Stimulated activated naive CD4-positive, alpha-beta T cell (primary cell): ENCODE data around the gene NPIPB13.
"Not testable (repeated sequence)": the region's sequence is repeated elsewhere in the genome, so short reads cannot be mapped to it uniquely, and the experiment has no call there.

ENCODE experiments used
- DNase-seq, 6 experiments: peaks; one replicate each; lab custom pipeline; 2025; lab: John Stamatoyannopoulos, UW

The NPIPB13 gene

DNA sequence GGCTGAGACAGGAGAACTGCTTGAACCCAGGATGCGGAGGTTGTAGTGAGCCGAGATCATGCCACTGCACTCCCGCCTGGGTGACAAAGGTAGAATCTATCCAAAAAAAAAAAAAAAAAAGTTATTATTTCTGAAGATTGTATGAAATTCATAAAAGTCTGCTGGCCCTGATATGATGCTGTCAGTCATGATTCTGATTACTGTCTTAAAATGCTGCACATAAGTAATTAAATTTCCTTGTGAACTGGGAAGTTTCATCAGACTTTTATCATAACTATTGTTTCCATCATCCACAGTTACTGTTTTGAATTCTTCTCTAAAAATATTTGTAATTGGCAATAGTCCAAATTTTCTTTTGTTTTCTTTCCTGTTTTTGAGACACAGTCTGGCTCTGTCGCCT lies at the start of gene NPIPB13:
Gene NPIPB13 (minus strand): TSS at position 101 of the 400 bp plus-strand sequence. CDS start 2,906 bp downstream, outside the sequence.
- DNase-seq, result not testable (repeated sequence)

DNA sequence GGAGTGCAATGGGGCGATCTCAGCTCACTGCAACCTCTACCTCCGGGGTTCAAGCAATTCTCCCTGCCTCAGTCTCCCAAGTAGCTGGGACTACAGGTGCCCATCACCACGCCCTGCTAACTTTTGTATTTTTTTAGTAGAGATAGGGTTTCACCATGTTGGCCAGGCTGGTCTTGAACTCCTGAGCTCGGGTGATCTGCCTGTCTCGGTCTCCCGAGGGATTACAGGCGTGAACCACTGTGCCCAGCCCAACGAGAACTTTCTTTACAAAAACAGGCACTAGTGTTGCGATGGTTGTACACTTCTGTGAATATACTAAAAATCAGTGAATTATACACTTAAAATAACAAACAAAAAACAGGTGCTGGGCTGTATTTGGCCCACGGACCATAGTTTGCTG lies 34.1 kb upstream of the NPIPB13 start:
- DNase-seq, result not testable (repeated sequence)

DNA sequence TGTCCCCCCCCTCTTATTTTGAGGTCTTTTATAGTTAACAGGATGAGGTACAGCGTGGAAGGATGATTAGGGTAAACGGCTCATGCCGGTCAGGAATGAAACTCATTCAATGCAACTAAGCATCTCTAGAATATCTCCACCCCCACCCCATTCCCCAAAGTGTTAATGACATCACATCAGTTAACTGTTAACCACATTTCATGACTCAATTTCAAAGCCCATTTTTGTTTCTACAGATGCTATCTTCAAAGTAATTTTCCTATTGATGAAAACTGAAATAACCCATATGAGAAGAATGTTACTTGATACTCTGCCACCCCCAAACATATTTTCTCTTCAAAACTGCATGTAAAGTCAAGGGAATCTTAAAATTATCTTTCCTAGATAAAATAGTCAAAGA lies 30.2 kb upstream of the NPIPB13 start:
- not testable (repeated sequence) for DNase-seq

DNA sequence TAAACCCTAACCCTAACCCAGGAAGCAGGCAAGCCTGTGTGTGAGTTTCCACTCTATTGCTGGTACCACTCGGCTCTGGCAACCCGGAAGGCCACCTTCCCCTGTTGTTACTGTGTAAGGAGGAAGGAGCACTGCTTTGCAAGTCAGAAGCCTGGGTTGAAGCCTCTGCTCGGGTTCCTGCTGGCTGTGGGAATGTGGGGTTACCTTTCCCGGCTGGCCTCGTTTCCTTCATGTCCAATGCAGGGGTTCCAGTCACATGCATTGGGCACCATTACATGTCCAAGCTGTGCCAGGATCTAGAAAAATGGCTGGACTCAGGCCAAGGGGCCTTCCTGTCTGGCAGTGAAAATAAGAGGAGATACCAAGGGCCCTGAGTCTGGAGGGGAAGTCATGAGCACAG lies 31.2 kb downstream of the NPIPB13 start:
- DNase-seq, result not testable (repeated sequence)

DNA sequence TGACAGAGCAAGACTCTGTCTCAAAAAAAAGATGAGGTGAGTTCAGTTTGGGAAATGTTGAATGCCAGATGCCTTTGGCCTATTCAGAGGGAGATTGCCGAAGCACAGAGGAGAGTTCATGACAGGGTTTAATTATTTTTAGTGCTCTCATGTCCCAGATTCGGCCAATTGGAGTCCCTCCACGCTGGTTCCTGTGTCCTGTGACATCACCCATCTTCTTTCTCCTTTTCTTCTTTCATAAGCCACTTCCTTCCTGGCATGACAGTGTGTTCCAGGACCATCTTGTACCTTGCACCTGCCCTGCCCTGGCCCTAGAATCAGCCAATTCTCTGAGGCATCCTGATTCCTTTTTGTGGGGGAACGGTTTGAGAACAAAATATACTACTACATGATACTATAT lies 36.9 kb downstream of the NPIPB13 start:
- not testable (repeated sequence) for DNase-seq

DNA sequence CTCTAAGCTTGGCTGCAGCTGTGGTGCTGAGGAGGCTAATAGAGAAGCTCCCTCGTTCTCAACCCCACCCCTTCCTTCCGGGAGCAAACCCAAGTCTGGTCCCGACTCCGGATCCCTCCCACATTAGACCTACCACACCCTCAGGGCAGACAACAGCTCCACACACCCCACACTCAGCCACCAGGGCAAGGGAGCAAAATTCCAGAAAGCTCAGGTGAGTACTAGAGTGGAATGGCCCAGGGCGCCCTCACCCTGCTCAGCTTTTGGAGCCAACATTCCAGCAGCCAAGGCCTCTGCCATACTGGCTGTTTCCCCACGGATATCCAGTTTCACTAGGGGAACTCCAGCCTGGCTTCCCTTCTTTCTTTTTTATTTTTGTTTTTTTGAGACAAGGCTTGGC lies 39.2 kb downstream of the NPIPB13 start:
- DNase-seq, result not testable (repeated sequence)

DNA sequence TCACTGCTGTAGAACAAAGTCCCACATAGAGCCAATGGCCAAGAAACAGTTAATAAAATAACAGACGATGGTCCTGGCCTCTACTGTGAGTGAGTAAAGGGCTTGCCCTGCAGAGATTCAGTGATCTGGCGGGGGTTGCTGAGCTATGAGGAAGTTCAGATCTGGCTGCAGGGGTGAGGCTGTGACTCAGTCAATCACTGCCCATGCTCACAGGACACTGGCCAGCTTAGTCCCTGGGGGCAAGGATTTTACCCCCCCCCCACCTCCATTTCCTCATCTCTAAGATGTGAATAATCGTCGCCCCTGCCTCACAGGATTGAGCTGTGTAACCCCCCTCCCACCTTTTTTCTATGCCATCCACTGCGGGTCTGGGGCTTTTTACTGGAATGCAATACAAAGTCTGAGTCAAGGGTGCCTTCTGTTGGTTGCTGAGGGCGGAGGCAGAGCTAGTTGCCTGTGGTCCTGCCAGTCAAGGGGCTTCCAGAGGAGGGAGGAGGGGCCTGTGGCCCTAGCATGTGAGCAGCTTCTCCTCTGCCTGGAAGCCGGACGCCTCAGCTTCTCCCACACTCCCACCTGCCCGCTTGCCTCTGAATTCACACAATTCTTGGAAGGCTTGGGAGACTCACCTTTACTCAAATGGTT lies 41.1 kb downstream of the NPIPB13 start:
- DNase-seq, result not testable (repeated sequence)

DNA sequence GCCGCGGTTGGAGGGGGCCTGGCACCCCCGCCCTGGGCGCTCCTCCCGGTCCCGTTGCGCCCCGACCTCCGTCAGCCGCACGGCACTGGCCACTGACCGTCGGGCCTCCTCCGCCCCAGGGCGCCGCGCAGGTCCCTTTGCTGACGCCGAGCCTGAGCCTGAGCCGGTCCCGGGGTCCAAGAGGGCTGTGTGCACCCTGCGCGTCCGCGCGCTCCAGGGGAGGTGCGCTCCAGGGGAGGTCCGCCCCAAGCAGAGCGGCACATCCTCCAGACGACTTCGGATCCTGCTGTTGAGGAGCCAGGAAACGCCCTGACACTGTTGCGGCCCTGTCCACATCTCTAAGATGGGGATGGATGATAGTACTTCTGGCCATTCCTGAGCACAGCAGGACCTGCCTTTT lies 42.0 kb downstream of the NPIPB13 start:
- not testable (repeated sequence) for DNase-seq

DNA sequence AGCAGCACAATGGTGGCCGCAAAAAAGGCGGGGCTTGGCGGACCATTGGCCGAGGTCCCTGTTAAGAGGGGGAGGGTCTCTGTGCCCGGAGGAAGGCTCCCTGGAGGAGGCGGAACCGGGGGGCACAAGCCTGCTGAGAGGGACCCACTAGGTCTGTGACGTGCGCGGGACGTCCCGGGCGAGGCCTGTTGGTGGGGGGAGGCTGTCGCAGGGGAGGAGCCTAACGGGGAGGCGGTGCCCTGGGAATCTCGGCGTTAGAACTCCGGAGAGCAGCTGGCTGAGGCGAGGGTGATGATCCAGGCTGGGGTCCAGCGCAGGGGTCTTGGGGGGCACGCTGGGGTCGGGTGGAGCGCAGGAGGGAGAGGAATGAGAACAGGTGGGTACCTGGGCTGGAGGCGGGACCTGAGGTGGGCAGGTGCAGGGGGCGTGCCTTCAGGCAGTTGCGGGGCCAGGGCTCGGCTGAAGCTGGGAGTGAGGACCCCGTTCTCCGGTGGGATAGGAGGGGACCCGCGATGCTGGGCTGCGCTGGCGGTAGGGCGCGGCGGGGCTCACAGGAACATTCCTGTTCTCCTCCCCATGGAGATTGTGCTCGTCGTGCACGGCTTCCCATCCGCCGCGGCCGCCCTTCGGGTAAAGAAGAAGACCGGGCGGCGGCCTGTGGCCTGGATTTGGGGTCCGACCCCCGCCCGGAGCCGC lies 42.6 kb downstream of the NPIPB13 start:
- DNase-seq, result not testable (repeated sequence)

DNA sequence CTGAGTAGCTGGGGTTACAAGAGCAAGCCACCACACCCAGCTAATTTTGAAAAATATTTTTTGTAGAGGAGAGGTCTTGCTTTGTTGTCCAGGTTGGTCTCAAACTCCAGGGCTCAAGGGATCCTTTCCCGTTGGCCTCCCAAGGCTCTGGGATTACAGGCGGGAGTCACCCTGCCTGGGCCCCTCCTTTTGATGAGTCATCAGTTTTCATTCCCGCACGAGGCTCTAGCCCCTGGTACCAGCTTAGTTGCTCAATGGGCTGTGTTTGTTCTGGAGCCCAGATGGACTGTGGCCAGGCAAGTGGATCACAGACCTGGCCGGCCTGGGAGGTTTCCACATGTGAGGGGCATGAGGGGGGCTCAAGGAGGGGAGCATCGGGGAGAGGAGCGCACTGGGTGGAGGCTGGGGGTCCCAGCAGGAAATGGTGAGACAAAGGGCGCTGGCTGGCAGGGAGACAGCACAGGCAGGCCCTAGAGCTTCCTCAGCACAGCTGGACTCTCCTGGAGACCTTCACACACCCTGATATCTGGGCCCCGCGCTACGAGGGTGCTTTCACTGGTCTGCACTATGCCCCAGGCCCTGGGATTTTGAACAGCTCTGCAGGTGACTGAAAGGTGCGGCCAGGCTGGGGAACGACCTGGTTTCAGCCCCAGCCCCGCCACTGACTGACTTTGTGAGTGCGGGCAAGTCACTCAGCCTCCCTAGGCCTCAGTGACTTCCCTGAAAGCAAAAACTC lies 48.5 kb downstream of the NPIPB13 start:
- DNase-seq, result not testable (repeated sequence)

DNA sequence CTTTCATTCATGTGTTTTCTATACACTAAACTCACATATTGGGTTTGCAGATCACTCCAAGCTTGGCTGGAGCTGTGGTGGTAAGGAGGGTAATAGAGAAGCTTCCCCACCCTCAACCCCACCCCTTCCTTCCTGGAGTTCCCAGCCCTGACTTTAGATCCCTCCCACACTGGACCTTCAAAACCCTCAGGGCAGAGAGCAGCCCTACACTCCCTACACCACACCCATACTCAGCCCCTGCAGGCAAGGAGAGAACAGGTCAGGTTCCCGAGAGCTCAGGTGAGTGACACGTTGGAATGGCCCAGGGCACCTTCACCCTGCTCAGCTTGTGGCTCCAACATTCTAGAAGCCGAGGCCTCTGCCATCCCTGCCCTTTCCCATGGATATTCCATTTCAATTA lies 49.2 kb downstream of the NPIPB13 start, which contains the start of gene SULT1A3:
Gene SULT1A3 (plus strand): TSS at position 207 of the 400 bp plus-strand sequence. CDS start 1,474 bp downstream, outside the sequence.
- DNase-seq, result not testable (repeated sequence)
